ENCODE results near the gene ALPK1. TPM values are rescaled to one million over a fixed set of nuclear protein-coding genes. Genes with fewer than 3 reads are reported as not detected.

Gene ALPK1
- total RNA-seq, 4 donors from 2014 or later = 6.9 to 42.2 (median 22.9) TPM

DNA sequence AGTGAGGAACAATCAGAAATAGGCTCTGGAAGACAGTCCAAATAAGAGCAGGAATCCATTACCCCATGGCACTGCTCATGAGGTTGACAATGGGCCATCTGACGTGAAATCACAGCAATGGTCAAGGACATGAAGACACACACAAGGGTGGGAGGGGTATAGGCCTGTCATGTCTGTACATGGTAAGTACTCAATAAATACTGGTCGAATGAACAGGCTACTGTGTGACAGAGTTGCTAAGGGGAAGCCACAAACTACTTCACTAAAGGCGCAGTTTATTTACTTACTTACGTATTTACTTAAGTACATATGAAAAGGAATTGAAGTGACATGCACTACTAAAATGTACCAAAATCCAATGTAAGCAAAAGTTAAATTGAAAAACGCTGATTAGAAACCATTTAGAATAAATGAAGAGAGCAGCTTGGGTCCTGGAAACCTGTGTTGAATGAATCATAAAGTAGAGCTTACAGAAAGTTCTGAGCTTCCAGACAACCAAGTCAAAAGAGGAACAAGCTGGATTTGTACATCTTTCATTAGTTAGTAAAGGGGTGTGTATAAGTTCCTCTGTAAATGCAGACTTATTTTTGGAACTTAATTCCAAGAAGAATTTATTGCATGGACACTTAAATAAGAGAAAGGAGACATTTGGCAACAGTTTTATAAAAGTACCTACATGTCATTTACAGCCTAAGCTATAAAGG, 32.7 kb downstream of the ALPK1 start:
- intact Hi-C loops (cut with DNase I; ENCODE audit: low total_unique reads) = no loop called here

DNA sequence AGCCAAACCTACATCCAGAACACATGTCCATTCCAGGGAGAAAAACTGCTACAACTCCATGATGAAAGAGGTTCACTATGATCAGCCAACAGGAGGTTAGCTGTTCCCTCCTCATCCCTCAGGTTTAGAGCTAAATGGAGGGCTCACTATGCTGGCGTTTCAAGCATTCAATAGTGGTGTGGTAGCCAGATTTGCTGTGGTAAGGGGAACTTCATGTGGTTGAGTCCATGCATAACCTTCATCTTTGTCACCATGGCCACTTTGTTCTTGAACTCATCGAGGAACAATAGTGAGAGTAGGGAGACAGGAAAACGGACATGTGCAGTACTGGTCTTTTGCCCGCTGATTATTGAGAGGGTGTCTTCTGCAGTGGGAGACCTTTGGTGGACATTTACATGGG, 33.8 kb downstream of the ALPK1 start:
- no peaks in the 10 kb centered on the region for H3K9me3 ChIP-seq
- TF ChIP-seq, protein P1, sequence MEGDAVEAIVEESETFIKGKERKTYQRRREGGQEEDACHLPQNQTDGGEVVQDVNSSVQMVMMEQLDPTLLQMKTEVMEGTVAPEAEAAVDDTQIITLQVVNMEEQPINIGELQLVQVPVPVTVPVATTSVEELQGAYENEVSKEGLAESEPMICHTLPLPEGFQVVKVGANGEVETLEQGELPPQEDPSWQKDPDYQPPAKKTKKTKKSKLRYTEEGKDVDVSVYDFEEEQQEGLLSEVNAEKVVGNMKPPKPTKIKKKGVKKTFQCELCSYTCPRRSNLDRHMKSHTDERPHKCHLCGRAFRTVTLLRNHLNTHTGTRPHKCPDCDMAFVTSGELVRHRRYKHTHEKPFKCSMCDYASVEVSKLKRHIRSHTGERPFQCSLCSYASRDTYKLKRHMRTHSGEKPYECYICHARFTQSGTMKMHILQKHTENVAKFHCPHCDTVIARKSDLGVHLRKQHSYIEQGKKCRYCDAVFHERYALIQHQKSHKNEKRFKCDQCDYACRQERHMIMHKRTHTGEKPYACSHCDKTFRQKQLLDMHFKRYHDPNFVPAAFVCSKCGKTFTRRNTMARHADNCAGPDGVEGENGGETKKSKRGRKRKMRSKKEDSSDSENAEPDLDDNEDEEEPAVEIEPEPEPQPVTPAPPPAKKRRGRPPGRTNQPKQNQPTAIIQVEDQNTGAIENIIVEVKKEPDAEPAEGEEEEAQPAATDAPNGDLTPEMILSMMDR (IDR thresholded peaks at IDR 0.05) = no peak
- TF ChIP-seq POLR2A (IDR thresholded peaks at IDR 0.05) = no peak
- DNase-seq = no peak
- no peaks in the 10 kb centered on the region for H3K27me3 ChIP-seq
- intact Hi-C loops (cut with DNase I; ENCODE audit: low total_unique reads) = no loop called here
- no peak overlapping the region for H3K27ac ChIP-seq
- no peak overlapping the region for H3K4me3 ChIP-seq
- H3K36me3 ChIP-seq = no peaks in the 10 kb centered on the region
- H3K4me1 ChIP-seq = no peaks in the 10 kb centered on the region

More for the DNA sequence above, 32.7 kb downstream of the ALPK1 start:
- no peak for DNase-seq
- TF ChIP-seq, protein P1 (IDR thresholded peaks at IDR 0.05) = no peak
- TF ChIP-seq POLR2A (IDR thresholded peaks at IDR 0.05) = no peak
- H3K27ac ChIP-seq = no peak overlapping the region
- no peaks in the 10 kb centered on the region for H3K4me1 ChIP-seq
- no peaks in the 10 kb centered on the region for H3K27me3 ChIP-seq
- H3K9me3 ChIP-seq = no peaks in the 10 kb centered on the region
- H3K36me3 ChIP-seq = no peaks in the 10 kb centered on the region
- no peak overlapping the region for H3K4me3 ChIP-seq

DNA sequence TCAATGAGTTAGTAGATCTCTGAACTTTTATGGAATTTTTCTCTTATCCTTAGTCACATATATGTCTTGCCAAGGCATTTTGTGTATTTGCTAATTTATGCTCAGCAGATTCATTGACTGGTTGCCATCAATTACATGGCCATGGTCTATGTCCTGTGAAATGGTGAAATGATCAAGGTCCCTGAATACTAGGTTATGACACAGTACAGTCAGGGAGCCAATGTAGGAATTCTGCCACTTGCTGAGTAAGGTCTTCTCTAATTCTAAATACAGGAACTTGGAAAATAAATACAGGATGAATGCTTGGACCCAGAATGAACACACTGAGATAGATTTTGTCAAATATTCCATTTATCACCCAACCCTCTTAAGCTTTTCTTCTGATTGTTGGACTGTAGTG, 35.2 kb downstream of the ALPK1 start:
- DNase-seq = no peak
- H3K4me1 ChIP-seq = no peaks in the 10 kb centered on the region
- intact Hi-C loops (cut with DNase I; ENCODE audit: low total_unique reads) = no loop called here
- TF ChIP-seq POLR2A (IDR thresholded peaks at IDR 0.05) = no peak
- TF ChIP-seq, protein P1 (IDR thresholded peaks at IDR 0.05) = no peak
- no peaks in the 10 kb centered on the region for H3K9me3 ChIP-seq
- H3K27me3 ChIP-seq = no peaks in the 10 kb centered on the region
- no peaks in the 10 kb centered on the region for H3K36me3 ChIP-seq
- H3K4me3 ChIP-seq = no peak overlapping the region
- no peak overlapping the region for H3K27ac ChIP-seq

DNA sequence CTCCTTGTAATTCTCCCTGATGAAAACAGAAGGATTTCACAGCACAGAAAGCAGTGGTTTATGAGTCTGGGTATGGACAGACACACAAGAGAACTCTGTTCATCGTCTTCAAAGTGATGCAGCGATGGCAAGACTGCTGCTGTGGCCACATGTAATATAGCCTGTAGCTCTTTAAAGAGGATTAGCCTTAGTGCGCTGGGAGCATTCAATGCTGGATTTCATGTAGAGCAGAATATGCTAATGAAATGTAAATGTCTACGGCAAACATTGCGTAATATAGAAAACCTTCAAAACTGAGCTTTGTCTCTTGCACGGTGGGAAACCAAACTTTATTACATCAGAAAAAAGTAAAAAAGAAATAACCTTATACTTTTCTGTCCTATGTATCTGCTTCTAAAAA, 42.9 kb downstream of the ALPK1 start:
- TF ChIP-seq, protein P1 (IDR thresholded peaks at IDR 0.05) = no peak
- no peak for TF ChIP-seq POLR2A (IDR thresholded peaks at IDR 0.05)
- no peaks in the 10 kb centered on the region for H3K27me3 ChIP-seq
- H3K27ac ChIP-seq = no peak overlapping the region
- no peak overlapping the region for H3K4me3 ChIP-seq
- no peaks in the 10 kb centered on the region for H3K4me1 ChIP-seq
- no peaks in the 10 kb centered on the region for H3K9me3 ChIP-seq
- intact Hi-C loops (cut with DNase I; ENCODE audit: low total_unique reads) = no loop called here
- DNase-seq = no peak
- H3K36me3 ChIP-seq = no peaks in the 10 kb centered on the region

DNA sequence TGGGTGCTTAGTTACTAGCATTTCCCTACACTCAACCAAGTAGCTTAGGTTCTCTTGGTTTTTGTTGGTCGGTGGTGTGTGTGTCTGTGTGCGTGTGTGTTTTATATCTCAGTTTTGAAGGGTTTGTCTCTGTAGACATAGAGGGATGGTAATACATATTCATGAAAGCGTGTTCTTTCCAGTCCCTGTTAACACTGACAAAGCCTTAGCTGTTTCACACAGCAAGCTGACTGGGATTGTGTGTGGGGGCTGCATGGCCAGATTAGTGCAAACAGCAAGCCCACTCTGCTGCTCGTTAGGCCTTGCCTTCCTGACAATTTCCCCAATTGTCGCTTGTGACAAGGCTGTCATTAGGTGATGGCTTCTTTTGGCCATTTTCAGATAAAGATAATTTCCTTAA, 43.9 kb downstream of the ALPK1 start:
- no peak for TF ChIP-seq POLR2A (IDR thresholded peaks at IDR 0.05)
- TF ChIP-seq, protein P1 (IDR thresholded peaks at IDR 0.05) = no peak
- H3K4me3 ChIP-seq = no peak overlapping the region
- no peak overlapping the region for H3K27ac ChIP-seq
- intact Hi-C loops (cut with DNase I; ENCODE audit: low total_unique reads) = no loop called here
- no peaks in the 10 kb centered on the region for H3K9me3 ChIP-seq
- no peaks in the 10 kb centered on the region for H3K27me3 ChIP-seq
- DNase-seq = no peak
- no peaks in the 10 kb centered on the region for H3K4me1 ChIP-seq
- H3K36me3 ChIP-seq = no peaks in the 10 kb centered on the region

Data from uterus (tissue), 4 donors.